Stimulated activated effector memory CD8-positive, alpha-beta T cell treated with anti-CD3 and anti-CD28 coated beads, Interleukin-12 subunit alpha, Interleukin-12 subunit beta, amount 100 ng/mL, for 72 hours (primary cell): Measurements from ENCODE around the gene SGMS2.
"Not testable (repeated sequence)": the region's sequence is repeated elsewhere in the genome, so short reads cannot be mapped to it uniquely, and the experiment has no call there.

Experiments
- ATAC-seq: fragments of 150-1000 bp; cut with Tn5 transposase; 2 replicates; pipeline ENCODE4 v1.10.0; 2021
- DNase-seq, 2 donors: peaks; one replicate each; pipeline ENCODE4 v3.0.0; 2021 to 2022; ENCODE audit warnings: low spot score in 2 of 2
- H3K27ac Mint-ChIP-seq: one replicate; pipeline ENCODE4 v1.8.0; 2022; ENCODE audit warnings: mild to moderate bottlenecking, mixed read lengths
- H3K36me3 Mint-ChIP-seq: one replicate; pipeline ENCODE4 v1.8.0; 2022; ENCODE audit warnings: mild to moderate bottlenecking, mixed read lengths
- H3K4me1 Mint-ChIP-seq: one replicate; pipeline ENCODE4 v1.8.0; 2022; ENCODE audit warnings: mixed read lengths
- H3K4me3 Mint-ChIP-seq: one replicate; pipeline ENCODE4 v1.8.0; 2022; ENCODE audit warnings: mild to moderate bottlenecking, mixed read lengths
- H3K9me3 Mint-ChIP-seq: one replicate; pipeline ENCODE4 v1.8.0; 2022; ENCODE audit warnings: mixed read lengths

The SGMS2 gene

GRCh38 chr4:107906458-107907100 is 81.8 kb downstream of the SGMS2 start:
- no peaks in the 10 kb centered on the region for H3K4me1 Mint-ChIP-seq
- no peak for DNase-seq
- no peak for ATAC-seq
- H3K4me3 Mint-ChIP-seq, result no peak overlapping the region
- H3K9me3 Mint-ChIP-seq, result peaks cover 6% of the 10 kb centered on the region
- no peaks in the 10 kb centered on the region for H3K36me3 Mint-ChIP-seq
- H3K27ac Mint-ChIP-seq, result no peak overlapping the region

DNA sequence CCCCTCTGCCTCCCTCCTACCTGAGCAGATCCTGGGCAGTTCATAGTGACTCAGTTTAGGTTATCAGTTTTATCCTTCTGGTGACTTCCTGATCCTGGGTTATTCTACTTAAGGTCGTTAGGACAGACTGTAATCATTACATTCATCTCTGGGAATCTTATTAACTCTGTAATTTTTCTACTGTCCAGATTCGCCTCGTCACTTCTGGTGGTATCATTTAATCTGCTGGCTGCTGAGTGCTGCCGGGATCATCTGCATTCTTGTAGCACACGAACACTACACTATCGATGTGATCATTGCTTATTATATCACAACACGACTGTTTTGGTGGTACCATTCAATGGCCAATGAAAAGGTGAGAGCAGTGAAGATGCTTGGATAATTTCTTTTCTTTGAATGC is 83.6 kb downstream of the SGMS2 start:
- H3K9me3 Mint-ChIP-seq, result peaks cover 6% of the 10 kb centered on the region
- H3K27ac Mint-ChIP-seq, result no peak overlapping the region
- no peak for DNase-seq

DNA sequence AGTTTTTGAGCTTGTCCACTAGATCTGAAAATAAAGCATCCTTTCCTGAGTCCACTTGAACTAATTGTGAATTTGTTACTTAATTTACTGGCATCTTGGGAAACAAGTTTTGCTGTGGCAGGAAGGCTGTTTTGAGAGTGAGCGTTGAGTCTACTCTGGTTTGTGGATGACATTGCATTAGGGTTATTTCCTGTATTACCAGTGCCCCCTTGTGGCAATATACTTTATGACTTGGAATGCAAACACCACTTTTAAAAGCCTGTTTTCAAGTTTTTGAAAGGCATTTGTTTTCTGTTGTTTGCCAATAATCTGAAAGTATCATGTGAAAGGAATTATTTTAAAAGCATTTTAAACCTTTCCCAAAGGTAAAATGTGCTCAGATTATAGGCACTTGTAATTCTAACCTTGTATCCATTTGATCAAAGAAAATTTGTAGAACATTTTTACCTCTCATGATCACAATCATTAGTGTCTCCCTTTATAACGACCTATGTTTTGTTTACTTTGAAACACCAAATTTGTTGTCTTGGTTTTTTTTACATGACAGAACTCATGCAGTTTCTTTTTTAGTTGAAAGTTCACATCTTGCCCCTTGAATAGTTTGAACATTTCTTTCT is 88.7 kb downstream of the SGMS2 start:
- Mint-ChIP-seq H3K9me3 (no peaks in the 10 kb centered on the region), H3K27ac (no peak overlapping the region), H3K36me3 (no peaks in the 10 kb centered on the region), H3K4me3 (no peak overlapping the region), H3K4me1 (no peaks in the 10 kb centered on the region)
- DNase-seq (peak in 1 of 2 donors; percentile 25), ATAC-seq (peak; percentile 76)

More for the DNA sequence above, 83.6 kb downstream of the SGMS2 start:
- no peak for ATAC-seq
- Mint-ChIP-seq H3K36me3 (no peaks in the 10 kb centered on the region), H3K4me3 (no peak overlapping the region), H3K4me1 (no peaks in the 10 kb centered on the region)

GRCh38 chr4:107915220-107915619 is 90.5 kb downstream of the SGMS2 start:
- ATAC-seq (no peak), DNase-seq (no peak)
- no peak overlapping the region for H3K4me3 Mint-ChIP-seq
- H3K4me1 Mint-ChIP-seq, result no peaks in the 10 kb centered on the region
- no peak overlapping the region for H3K27ac Mint-ChIP-seq
- no peaks in the 10 kb centered on the region for H3K36me3 Mint-ChIP-seq
- peaks cover 2% of the 10 kb centered on the region for H3K9me3 Mint-ChIP-seq

- no peak for DNase-seq
- Mint-ChIP-seq H3K36me3 (no peaks in the 10 kb centered on the region), H3K9me3 (peaks cover 2% of the 10 kb centered on the region), H3K4me1 (no peaks in the 10 kb centered on the region), H3K27ac (no peak overlapping the region), H3K4me3 (no peak overlapping the region)
- ATAC-seq, result no peak
These were observed 91.9 kb downstream of the SGMS2 start for GRCh38 chr4:107916623-107917022.

- ATAC-seq, result no peak
- H3K36me3 Mint-ChIP-seq, result no peaks in the 10 kb centered on the region
- H3K4me1 Mint-ChIP-seq, result no peaks in the 10 kb centered on the region
- H3K9me3 Mint-ChIP-seq, result peaks cover 2% of the 10 kb centered on the region
- no peak for DNase-seq
- H3K4me3 Mint-ChIP-seq, result no peak overlapping the region
- no peak overlapping the region for H3K27ac Mint-ChIP-seq
These were observed 92.8 kb downstream of the SGMS2 start for GRCh38 chr4:107917500-107917899.

- H3K9me3 Mint-ChIP-seq, result peaks cover 2% of the 10 kb centered on the region
- H3K4me1 Mint-ChIP-seq, result no peaks in the 10 kb centered on the region
- ATAC-seq, result no peak
- H3K27ac Mint-ChIP-seq, result no peak overlapping the region
- DNase-seq, result no peak
- H3K4me3 Mint-ChIP-seq, result no peak overlapping the region
- H3K36me3 Mint-ChIP-seq, result no peaks in the 10 kb centered on the region
These were observed 98.0 kb downstream of the SGMS2 start for GRCh38 chr4:107922486-107923473.

- not testable (repeated sequence) for DNase-seq
These were observed 101.0 kb downstream of the SGMS2 start for GRCh38 chr4:107925713-107926112.

DNA sequence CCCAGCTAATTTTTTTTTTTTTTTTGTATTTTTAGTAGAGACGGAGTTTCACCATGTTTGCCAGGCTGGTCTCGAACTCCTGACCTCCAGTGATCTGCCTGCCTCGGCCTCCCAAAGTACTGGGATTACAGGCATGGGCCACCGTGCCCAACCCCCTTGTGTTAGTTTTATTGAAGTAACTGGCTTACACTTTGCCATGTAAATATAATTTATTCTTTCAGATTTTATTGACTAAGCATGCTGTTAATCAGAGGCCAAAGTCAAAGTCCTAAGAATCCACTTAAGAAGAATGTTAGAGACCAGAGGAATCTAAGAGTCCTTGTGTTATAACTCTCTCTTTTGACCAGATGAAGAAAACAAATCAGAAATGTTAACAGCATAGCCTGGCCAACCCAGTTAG is 102.1 kb downstream of the SGMS2 start:
- not testable (repeated sequence) for H3K9me3 Mint-ChIP-seq, H3K4me3 Mint-ChIP-seq, ATAC-seq, H3K36me3 Mint-ChIP-seq, H3K4me1 Mint-ChIP-seq, H3K27ac Mint-ChIP-seq, DNase-seq

More at GRCh38 chr4:107925713-107926112, 101.0 kb downstream of the SGMS2 start:
- ATAC-seq, H3K36me3 Mint-ChIP-seq, H3K9me3 Mint-ChIP-seq, H3K27ac Mint-ChIP-seq, H3K4me3 Mint-ChIP-seq, H3K4me1 Mint-ChIP-seq: not testable (repeated sequence)

DNA sequence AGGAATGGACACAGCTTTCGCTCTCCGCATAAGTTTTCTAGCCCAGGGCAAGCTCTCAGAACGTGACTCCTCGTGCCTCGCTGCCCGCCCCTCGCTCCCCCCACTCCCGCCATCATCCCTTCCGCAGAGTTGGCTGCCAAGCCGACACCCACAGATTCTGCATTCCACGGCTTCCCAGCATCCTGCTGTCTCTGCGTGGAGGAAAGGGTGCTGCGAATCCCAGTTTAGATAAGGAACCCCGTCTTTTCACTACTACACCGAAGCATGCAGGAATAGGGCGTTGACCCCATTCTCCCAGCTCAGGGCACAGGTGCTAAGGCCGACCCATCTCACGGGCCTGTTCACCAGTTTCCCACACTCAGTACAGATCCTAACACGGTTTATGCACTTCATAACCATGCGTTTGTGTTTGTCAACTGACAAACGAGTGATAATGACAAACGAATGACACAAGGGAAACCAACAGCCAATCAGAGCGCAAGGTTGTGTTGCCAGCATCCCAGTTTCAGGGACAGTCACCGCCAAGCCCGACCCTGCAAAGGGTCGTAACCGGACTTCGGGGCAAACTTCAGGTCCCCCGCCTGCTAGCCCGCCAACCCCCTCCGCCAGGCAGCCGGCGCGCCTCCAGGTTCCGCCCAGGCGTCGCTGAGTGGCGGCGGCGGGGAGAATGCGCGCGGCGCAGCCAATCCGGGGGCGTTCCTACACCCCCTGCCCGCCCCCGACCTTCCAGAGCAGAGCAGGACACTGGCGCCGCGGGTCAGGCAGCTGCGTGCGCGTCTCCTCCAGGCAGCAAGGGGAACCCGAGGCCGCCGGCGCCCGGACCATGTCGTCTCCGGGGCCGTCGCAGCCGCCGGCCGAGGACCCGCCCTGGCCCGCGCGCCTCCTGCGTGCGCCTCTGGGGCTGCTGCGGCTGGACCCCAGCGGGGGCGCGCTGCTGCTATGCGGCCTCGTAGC is 106.4 kb downstream of the SGMS2 start, which contains the start of gene CYP2U1:
Gene CYP2U1 (plus strand): TSS at position 729 of the 954 bp plus-strand sequence. CDS start 95 bp downstream, at position 824.
- peaks cover 5% of the 10 kb centered on the region for H3K36me3 Mint-ChIP-seq
- peaks cover 21% of the 10 kb centered on the region for H3K4me1 Mint-ChIP-seq
- H3K27ac Mint-ChIP-seq, result peak within 1 kb of the TSS; percentile 56
- peak; percentile 67 to 90 for DNase-seq
- peak; percentile 92 for ATAC-seq
- peak within 1 kb of the TSS; percentile 76 for H3K4me3 Mint-ChIP-seq
- H3K9me3 Mint-ChIP-seq, result no peaks in the 10 kb centered on the region

DNA sequence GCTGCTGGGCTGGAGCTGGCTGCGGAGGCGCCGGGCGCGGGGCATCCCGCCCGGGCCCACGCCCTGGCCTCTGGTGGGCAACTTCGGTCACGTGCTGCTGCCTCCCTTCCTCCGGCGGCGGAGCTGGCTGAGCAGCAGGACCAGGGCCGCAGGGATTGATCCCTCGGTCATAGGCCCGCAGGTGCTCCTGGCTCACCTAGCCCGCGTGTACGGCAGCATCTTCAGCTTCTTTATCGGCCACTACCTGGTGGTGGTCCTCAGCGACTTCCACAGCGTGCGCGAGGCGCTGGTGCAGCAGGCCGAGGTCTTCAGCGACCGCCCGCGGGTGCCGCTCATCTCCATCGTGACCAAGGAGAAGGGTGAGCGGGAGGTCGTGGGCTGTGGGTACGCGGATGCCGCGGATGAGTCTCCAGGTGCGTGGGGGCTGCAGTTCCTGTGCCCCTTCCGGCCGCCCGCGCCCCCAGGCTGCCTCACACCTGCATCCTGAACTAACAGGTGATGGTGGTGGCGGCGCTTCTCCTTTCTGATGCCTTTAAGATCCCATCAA is 107.1 kb downstream of the SGMS2 start:
- Mint-ChIP-seq H3K4me3 (peak overlapping the region; percentile 76), H3K4me1 (peaks cover 21% of the 10 kb centered on the region), H3K27ac (peak overlapping the region; percentile 56), H3K36me3 (peaks cover 5% of the 10 kb centered on the region), H3K9me3 (no peaks in the 10 kb centered on the region)
- peak; percentile 46 for ATAC-seq
- DNase-seq, result no peak

DNA sequence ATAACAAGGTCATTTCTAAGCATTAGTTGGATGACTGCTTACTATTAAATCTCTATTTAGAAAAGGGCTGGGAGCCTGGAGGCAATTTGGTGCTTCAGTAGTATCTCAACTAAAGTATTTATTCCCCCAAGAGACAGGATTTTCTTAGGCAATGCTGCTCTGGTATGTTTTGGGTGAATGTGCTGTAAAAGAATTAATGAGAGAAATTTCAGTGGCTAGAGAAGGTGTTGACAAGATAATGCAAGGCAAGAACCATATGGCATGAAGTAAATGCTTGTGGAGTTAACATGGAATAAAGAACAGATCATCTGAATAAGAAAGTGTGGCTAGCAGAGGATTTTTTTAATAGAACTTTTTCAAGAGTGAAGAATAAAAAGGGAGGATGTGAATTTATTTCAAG is 110.5 kb downstream of the SGMS2 start:
- H3K9me3 Mint-ChIP-seq, result no peaks in the 10 kb centered on the region
- peaks cover 21% of the 10 kb centered on the region for H3K4me1 Mint-ChIP-seq
- ATAC-seq, result no peak
- H3K4me3 Mint-ChIP-seq, result no peak overlapping the region
- no peak overlapping the region for H3K27ac Mint-ChIP-seq
- no peak for DNase-seq
- H3K36me3 Mint-ChIP-seq, result peaks cover 5% of the 10 kb centered on the region

DNA sequence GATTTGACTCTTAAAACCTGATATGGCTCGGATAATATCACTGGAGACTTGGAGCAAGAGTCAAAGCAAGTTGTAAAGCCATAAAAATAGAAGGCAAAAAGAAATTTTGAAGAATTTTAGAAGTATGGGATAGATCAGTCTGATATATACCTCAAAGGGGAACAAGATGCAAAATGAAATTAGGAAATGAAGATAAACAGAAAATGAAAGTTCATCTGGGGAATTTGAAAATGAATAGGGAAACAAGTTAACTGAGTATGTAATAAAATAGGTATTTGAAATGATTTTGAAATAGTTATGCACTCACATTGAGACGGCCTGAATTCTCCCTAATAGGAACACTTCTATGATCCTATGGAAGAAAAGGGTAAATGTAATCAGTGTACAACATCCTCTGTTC is 112.3 kb downstream of the SGMS2 start:
- H3K4me3 Mint-ChIP-seq, result no peak overlapping the region
- H3K27ac Mint-ChIP-seq, result no peak overlapping the region
- no peaks in the 10 kb centered on the region for H3K9me3 Mint-ChIP-seq
- H3K4me1 Mint-ChIP-seq, result peaks cover 11% of the 10 kb centered on the region
- peaks cover 3% of the 10 kb centered on the region for H3K36me3 Mint-ChIP-seq
- DNase-seq, result no peak
- ATAC-seq, result no peak

- no peak for DNase-seq
- H3K27ac Mint-ChIP-seq, result no peak overlapping the region
- H3K4me1 Mint-ChIP-seq, result no peaks in the 10 kb centered on the region
- H3K9me3 Mint-ChIP-seq, result no peaks in the 10 kb centered on the region
- peak; percentile 66 for ATAC-seq
- no peak overlapping the region for H3K4me3 Mint-ChIP-seq
- no peaks in the 10 kb centered on the region for H3K36me3 Mint-ChIP-seq
These were observed 114.6 kb downstream of the SGMS2 start for GRCh38 chr4:107939307-107939706.
